Endothelial cell (in vitro differentiated cells): ENCODE data around the gene CDH23. TPM values are rescaled to one million over a fixed set of nuclear protein-coding genes. Genes with fewer than 3 reads are reported as not detected.

Experiments used
- DNase-seq: peaks from one replicate; pipeline ENCODE4 v3.0.0; 2021; ENCODE audit warnings: low spot score
- H3K27ac Mint-ChIP-seq: one replicate; pipeline ENCODE4 v1.8.0; 2021; ENCODE audit warnings: mixed read lengths, inconsistent platforms; ENCODE audit not compliant: unreplicated experiment
- H3K27me3 Mint-ChIP-seq: one replicate; pipeline ENCODE4 v1.8.0; 2021; ENCODE audit warnings: mild to moderate bottlenecking, moderate library complexity, mixed read lengths, inconsistent platforms; ENCODE audit not compliant: unreplicated experiment
- H3K36me3 Mint-ChIP-seq: one replicate; pipeline ENCODE4 v1.8.0; 2021; ENCODE audit warnings: mild to moderate bottlenecking, low read depth, mixed read lengths, inconsistent platforms; ENCODE audit not compliant: unreplicated experiment
- H3K4me1 Mint-ChIP-seq: one replicate; pipeline ENCODE4 v1.8.0; 2021; ENCODE audit warnings: mild to moderate bottlenecking, mixed read lengths, inconsistent platforms; ENCODE audit not compliant: unreplicated experiment
- H3K4me3 Mint-ChIP-seq: one replicate; pipeline ENCODE4 v1.8.0; 2021; ENCODE audit warnings: mild to moderate bottlenecking, mixed read lengths, inconsistent platforms; ENCODE audit not compliant: unreplicated experiment
- H3K9me3 Mint-ChIP-seq: one replicate; pipeline ENCODE4 v1.8.0; 2021; ENCODE audit warnings: mixed read lengths, inconsistent platforms; ENCODE audit not compliant: unreplicated experiment
- CTCF ChIP-seq: fragments of 200-600 bp; sonication (generic); IDR thresholded peaks from one replicate; pipeline ENCODE4 v1.5.0; 2021; ENCODE audit warnings: antibody characterized with exemption; ENCODE audit not compliant: unreplicated experiment
- total RNA-seq: library from RNA; stranded (reverse); fragmentation: NEBNext Ultra II Directional; extraction: Animal tissue kit (Norgen Biotek cat#: 25700); gene quantifications from one replicate; pipeline ENCODE4 v1.2.1, GENCODE V29; 2021; ENCODE audit not compliant: unreplicated experiment

CDH23 gene
- total RNA-seq, 1 donor from 2014 or later, result 0.54 TPM

- H3K4me3 Mint-ChIP-seq, result no peak overlapping the region
- H3K36me3 Mint-ChIP-seq, result no peaks in the 10 kb centered on the region
- peaks cover 5% of the 10 kb centered on the region for H3K4me1 Mint-ChIP-seq
- no peak for TF ChIP-seq CTCF
- no peak for DNase-seq
- peaks cover 6% of the 10 kb centered on the region for H3K27me3 Mint-ChIP-seq
- no peak overlapping the region for H3K27ac Mint-ChIP-seq
- H3K9me3 Mint-ChIP-seq, result no peaks in the 10 kb centered on the region
Measured at GRCh38 chr10:71806704-71807556, 410.2 kb downstream of the CDH23 start.

GRCh38 chr10:71807557-71808510, 411.1 kb downstream of the CDH23 start:
- H3K27ac Mint-ChIP-seq, result no peak overlapping the region
- DNase-seq, result no peak
- peaks cover 5% of the 10 kb centered on the region for H3K4me1 Mint-ChIP-seq
- peaks cover 7% of the 10 kb centered on the region for H3K27me3 Mint-ChIP-seq
- no peak overlapping the region for H3K4me3 Mint-ChIP-seq
- TF ChIP-seq CTCF, result no peak
- H3K9me3 Mint-ChIP-seq, result no peaks in the 10 kb centered on the region
- no peaks in the 10 kb centered on the region for H3K36me3 Mint-ChIP-seq

- peaks cover 5% of the 10 kb centered on the region for H3K36me3 Mint-ChIP-seq
- H3K27me3 Mint-ChIP-seq, result peaks cover 14% of the 10 kb centered on the region
- no peak for TF ChIP-seq CTCF
- no peak overlapping the region for H3K27ac Mint-ChIP-seq
- H3K4me3 Mint-ChIP-seq, result no peak overlapping the region
- no peaks in the 10 kb centered on the region for H3K4me1 Mint-ChIP-seq
- no peaks in the 10 kb centered on the region for H3K9me3 Mint-ChIP-seq
- DNase-seq, result no peak
Measured at GRCh38 chr10:71809628-71810027, 412.9 kb downstream of the CDH23 start.

GRCh38 chr10:71810048-71810750, 413.5 kb downstream of the CDH23 start:
- Mint-ChIP-seq H3K4me1 (no peaks in the 10 kb centered on the region), H3K27ac (no peak overlapping the region), H3K36me3 (peaks cover 6% of the 10 kb centered on the region), H3K4me3 (no peak overlapping the region), H3K27me3 (peaks cover 12% of the 10 kb centered on the region), H3K9me3 (no peaks in the 10 kb centered on the region)
- no peak for TF ChIP-seq CTCF
- no peak for DNase-seq
